Tibial artery (tissue), 4 donors: ENCODE data around the gene HSDL2.

ENCODE experiments used
- DNase-seq, 2 donors: peaks; one replicate each; pipeline ENCODE4 v3.0.0-alpha.2; 2019
- H3K27ac ChIP-seq, 2 donors: fragments of 200-600 bp; sonication (generic) in 1 of 2; 1 replicate in 1 of 2; 2 replicates in 1 of 2; pipeline ENCODE4 v1.5.1; 2018 to 2019; ENCODE audit warnings: mild to moderate bottlenecking in 1 of 2
- H3K27me3 ChIP-seq, 2 donors: fragments of 200-600 bp; sonication (generic) in 1 of 2; one replicate each; pipeline versions ENCODE4 v1.5.1 to v1.6.0; 2016 to 2019
- H3K36me3 ChIP-seq, 3 donors: fragments of 200-600 bp; sonication (generic) in 2 of 3; one replicate each; pipeline ENCODE4 v1.5.1; 2016 to 2019; ENCODE audit warnings: mild to moderate bottlenecking in 2 of 3
- H3K4me1 ChIP-seq, 4 donors: fragments of 200-600 bp; sonication (generic) in 2 of 4; 1 replicate in 3 of 4; 2 replicates in 1 of 4; pipeline ENCODE4 v1.5.1; 2016 to 2019
- H3K4me3 ChIP-seq, 2 donors: fragments of 200-600 bp; sonication (generic) in 1 of 2; 1 replicate in 1 of 2; 2 replicates in 1 of 2; pipeline ENCODE4 v1.5.1; 2018 to 2019; ENCODE audit warnings: mild to moderate bottlenecking in 2 of 2
- H3K9me3 ChIP-seq, 3 donors: fragments of 200-600 bp; sonication (generic) in 1 of 3; one replicate each; pipeline ENCODE4 v1.5.1; 2016 to 2019
- intact Hi-C: fragments of 100-400 bp; cut with DNase I; formaldehyde crosslinking; loops from one replicate; pipeline ENCODE4 v1.15.0; 2023; ENCODE audit warnings: low total_unique reads
- TF ChIP-seq, protein P1 (sequence below), 2 experiments: fragments of 200-600 bp in 1 of 2; fragments of 450-650 bp in 1 of 2; IDR thresholded peaks; one replicate each; pipeline ENCODE4 v1.5.1; 2017 to 2019; ENCODE audit warnings: antibody characterized with exemption in 2 of 2, mild to moderate bottlenecking in 1 of 2, moderate library complexity in 1 of 2

Gene HSDL2

DNA sequence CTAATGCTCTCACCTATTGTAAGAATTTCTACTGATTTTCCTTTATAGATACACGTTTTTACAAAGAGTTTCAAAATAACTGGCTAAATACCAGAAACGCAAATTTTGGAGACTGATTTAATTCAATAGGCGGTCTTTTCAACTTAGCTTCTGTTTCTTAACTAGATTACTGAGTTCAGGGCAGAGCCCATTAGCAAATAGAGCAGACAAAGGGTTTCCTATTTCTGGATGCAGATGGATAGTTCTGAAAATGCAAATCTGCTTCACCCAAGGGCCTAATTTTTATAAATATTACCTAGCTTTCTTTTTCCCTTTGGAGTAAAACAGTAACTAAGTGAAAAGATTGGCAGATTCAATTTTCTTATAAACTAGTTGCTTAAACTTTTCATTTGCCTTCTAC is 93.1 kb downstream of the HSDL2 start:
- Histone ChIP-seq H3K4me1 (no peaks in the 10 kb centered on the region), H3K4me3 (no peak overlapping the region), H3K36me3 (peaks cover 19 to 55% (median 24%) of the 10 kb centered on the region in 3 donors), H3K27ac (no peak overlapping the region), H3K27me3 (no peaks in the 10 kb centered on the region), H3K9me3 (peaks cover 0 to 6% (median 3%) of the 10 kb centered on the region in 3 donors)
- no peak for DNase-seq
- intact Hi-C loops, result loop anchor here (10.0 kb wide), 1 partner anchor 232 kb away; no protein-coding TSS in a partner anchor
- TF ChIP-seq, protein P1, sequence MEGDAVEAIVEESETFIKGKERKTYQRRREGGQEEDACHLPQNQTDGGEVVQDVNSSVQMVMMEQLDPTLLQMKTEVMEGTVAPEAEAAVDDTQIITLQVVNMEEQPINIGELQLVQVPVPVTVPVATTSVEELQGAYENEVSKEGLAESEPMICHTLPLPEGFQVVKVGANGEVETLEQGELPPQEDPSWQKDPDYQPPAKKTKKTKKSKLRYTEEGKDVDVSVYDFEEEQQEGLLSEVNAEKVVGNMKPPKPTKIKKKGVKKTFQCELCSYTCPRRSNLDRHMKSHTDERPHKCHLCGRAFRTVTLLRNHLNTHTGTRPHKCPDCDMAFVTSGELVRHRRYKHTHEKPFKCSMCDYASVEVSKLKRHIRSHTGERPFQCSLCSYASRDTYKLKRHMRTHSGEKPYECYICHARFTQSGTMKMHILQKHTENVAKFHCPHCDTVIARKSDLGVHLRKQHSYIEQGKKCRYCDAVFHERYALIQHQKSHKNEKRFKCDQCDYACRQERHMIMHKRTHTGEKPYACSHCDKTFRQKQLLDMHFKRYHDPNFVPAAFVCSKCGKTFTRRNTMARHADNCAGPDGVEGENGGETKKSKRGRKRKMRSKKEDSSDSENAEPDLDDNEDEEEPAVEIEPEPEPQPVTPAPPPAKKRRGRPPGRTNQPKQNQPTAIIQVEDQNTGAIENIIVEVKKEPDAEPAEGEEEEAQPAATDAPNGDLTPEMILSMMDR (IDR thresholded peaks at IDR 0.05), result no peak

DNA sequence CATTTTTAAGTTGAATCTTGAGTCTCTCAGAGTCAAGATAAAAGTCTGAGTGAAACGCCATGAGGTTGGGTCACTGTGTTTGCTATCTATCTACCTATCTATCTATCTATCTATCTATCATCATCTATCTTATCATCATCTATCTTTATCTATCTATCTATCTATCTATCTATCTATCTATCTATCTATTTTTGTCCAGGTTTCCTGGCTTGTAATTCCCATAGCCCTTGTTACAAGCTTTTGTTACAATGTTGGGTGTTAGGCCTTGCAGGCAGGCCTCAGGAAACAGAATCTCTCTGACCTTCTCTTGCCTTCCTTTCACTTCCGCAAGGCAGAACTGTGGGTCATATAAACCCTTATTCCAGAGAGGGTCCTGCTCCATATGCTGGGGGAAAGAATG is 94.1 kb downstream of the HSDL2 start:
- no peak overlapping the region for H3K4me3 ChIP-seq
- intact Hi-C loops, result loop anchor here (10.0 kb wide), 1 partner anchor 231 kb away; no protein-coding TSS in a partner anchor
- H3K27me3 ChIP-seq, result no peaks in the 10 kb centered on the region
- peaks cover 14 to 50% (median 20%) of the 10 kb centered on the region in 3 donors for H3K36me3 ChIP-seq
- peaks cover 0 to 9% (median 6%) of the 10 kb centered on the region in 3 donors for H3K9me3 ChIP-seq
- no peak overlapping the region for H3K27ac ChIP-seq
- TF ChIP-seq, protein P1 (IDR thresholded peaks at IDR 0.05), result no peak
- no peaks in the 10 kb centered on the region for H3K4me1 ChIP-seq
- DNase-seq, result no peak

DNA sequence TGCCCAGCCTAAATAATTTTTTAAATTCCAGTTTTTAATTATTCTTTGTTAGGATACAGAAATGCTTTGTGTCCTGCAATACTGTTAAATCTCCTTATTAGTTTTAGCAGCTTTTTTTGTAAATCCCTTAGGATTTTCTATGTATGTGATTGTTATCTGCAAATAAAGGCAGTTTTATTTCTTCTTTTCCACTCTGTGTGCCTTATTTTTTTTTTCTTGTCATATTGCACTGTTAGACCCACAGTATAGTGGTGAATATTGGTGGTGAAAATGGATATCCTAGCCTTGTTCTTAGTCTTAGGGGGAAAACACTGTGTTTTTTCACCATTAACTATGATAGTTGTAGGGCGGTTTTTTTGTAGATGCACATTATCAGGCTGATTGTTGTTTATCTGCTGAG is 95.4 kb downstream of the HSDL2 start:
- H3K4me1 ChIP-seq, result no peaks in the 10 kb centered on the region
- TF ChIP-seq, protein P1 (IDR thresholded peaks at IDR 0.05), result no peak
- H3K27me3 ChIP-seq, result no peaks in the 10 kb centered on the region
- peaks cover 11 to 50% (median 20%) of the 10 kb centered on the region in 3 donors for H3K36me3 ChIP-seq
- H3K27ac ChIP-seq, result no peak overlapping the region
- no peak overlapping the region for H3K4me3 ChIP-seq
- peaks cover 0 to 9% (median 6%) of the 10 kb centered on the region in 3 donors for H3K9me3 ChIP-seq
- no peak for DNase-seq
- intact Hi-C loops, result loop anchor here (10.0 kb wide), 1 partner anchor 229 kb away; no protein-coding TSS in a partner anchor

DNA sequence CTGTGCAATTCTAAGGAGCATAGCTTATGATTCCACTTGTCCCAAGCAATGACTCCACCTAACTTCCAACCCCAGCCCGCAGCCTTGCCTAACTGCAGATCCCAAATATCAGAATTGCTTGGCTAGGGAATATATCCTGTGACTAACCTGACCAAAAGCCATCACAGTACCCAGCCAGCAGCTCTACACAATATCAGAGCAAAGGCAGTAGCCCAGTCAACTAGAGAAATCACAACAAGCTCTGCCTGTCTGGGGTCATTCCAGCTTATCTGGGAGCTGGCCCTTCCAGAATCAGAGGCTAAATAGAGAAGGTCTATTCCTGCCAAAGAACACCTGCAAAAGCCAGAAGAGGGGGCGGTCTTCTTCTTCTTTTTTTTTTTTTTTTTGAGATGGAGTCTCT is 97.4 kb downstream of the HSDL2 start:
- no peak overlapping the region for H3K4me3 ChIP-seq
- peaks cover 9 to 37% (median 11%) of the 10 kb centered on the region in 3 donors for H3K36me3 ChIP-seq
- DNase-seq, result no peak
- H3K27me3 ChIP-seq, result no peaks in the 10 kb centered on the region
- no peak overlapping the region for H3K27ac ChIP-seq
- TF ChIP-seq, protein P1 (IDR thresholded peaks at IDR 0.05), result no peak
- intact Hi-C loops, result loop anchor here (10.0 kb wide), 1 partner anchor 227 kb away; no protein-coding TSS in a partner anchor
- no peaks in the 10 kb centered on the region for H3K4me1 ChIP-seq
- H3K9me3 ChIP-seq, result peaks cover 0 to 9% (median 6%) of the 10 kb centered on the region in 3 donors

DNA sequence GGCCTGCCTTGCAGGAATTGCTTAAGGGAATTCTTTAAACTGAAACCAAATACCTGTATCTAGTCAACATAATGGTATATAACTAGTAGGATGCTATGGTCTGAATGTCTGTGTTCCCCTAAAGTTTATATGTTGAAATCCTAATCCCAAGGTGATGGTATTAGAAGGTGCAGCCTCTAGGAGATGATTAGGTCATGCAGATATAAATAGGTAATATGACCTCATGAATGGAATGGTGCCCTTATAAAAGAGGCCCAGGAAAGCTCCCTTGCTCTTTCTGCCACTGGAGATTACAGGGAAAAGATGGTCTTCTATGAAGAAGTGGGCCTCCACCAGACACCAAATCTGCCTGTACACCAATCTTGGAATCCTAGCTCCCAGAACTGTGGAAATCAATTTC is 99.3 kb downstream of the HSDL2 start:
- intact Hi-C loops, result loop anchor here (10.0 kb wide), 1 partner anchor 226 kb away; no protein-coding TSS in a partner anchor
- Histone ChIP-seq H3K36me3 (peaks cover 9 to 30% (median 11%) of the 10 kb centered on the region in 3 donors), H3K4me1 (no peaks in the 10 kb centered on the region), H3K9me3 (peaks cover 0 to 9% (median 6%) of the 10 kb centered on the region in 3 donors), H3K27ac (no peak overlapping the region), H3K27me3 (no peaks in the 10 kb centered on the region), H3K4me3 (no peak overlapping the region)
- TF ChIP-seq, protein P1 (IDR thresholded peaks at IDR 0.05), result no peak
- DNase-seq, result no peak
